Endothelial cell of umbilical vein (primary cell): ENCODE measurements around the gene TPCN1. TPM values are rescaled to one million over a fixed set of nuclear protein-coding genes. Genes with fewer than 3 reads are reported as not detected.

Experiments used
- BruUV-seq: library from RNA; stranded (reverse); fragments of 400-500 nt; replicated peaks from 2 replicates; lab custom pipeline; 2021; lab: Mats Ljungman, UMichigan
- CTCF ChIA-PET: fragments of 300-600, 350-600 bp; sonication (Branson Sonifier 250); formaldehyde crosslinking; loops from one replicate; lab custom pipeline; 2021; ENCODE audit warnings: antibody characterized with exemption, inconsistent platforms; lab: Charles Lee
- POLR2A ChIA-PET: fragments of 300-600, 350-600 bp; sonication (Branson Sonifier 250); formaldehyde crosslinking; loops from one replicate; lab custom pipeline; 2021; ENCODE audit warnings: antibody characterized with exemption, inconsistent platforms; lab: Charles Lee
- DNase-seq: peaks from one replicate; pipeline ENCODE4 v3.0.0-alpha.2; 2011; ENCODE audit warnings: low read depth, low spot score
- FAIRE-seq: peaks from 2 replicates; lab custom pipeline; 2011; peaks lifted over from hg19 to GRCh38; lab: Jason Lieb, UNC
- H2AFZ ChIP-seq: 2 replicates; pipeline ENCODE4 v1.6.0; 2012; ENCODE audit warnings: low read depth, low read length, control low read depth, inconsistent platforms
- H3K27ac ChIP-seq: 2 replicates; pipeline ENCODE4 v1.5.1; 2011; ENCODE audit warnings: low read depth, mild to moderate bottlenecking, control low read depth, low read length, moderate library complexity; ENCODE audit not compliant: insufficient read depth
- H3K27me3 ChIP-seq, 2 experiments: 2 replicates each; pipeline versions ENCODE4 v1.6.0 to v1.6.1; 2011; ENCODE audit warnings: low read length in 2 of 2, mixed read lengths in 1 of 2; ENCODE audit not compliant: control insufficient read depth in 2 of 2, insufficient read depth in 2 of 2
- H3K36me3 ChIP-seq, 2 experiments: 2 replicates in 1 of 2; 3 replicates in 1 of 2; pipeline ENCODE4 v1.5.1; 2011; ENCODE audit warnings: low read length in 2 of 2, mild to moderate bottlenecking in 1 of 2, moderate library complexity in 1 of 2; ENCODE audit not compliant: control insufficient read depth in 2 of 2, insufficient read depth in 2 of 2; ENCODE audit errors: extremely low read depth in 1 of 2
- H3K4me1 ChIP-seq: 3 replicates; pipeline ENCODE4 v1.5.1; 2011; ENCODE audit warnings: mild to moderate bottlenecking, low read length; ENCODE audit not compliant: control insufficient read depth, insufficient read depth; ENCODE audit errors: extremely low read depth
- H3K4me2 ChIP-seq: 2 replicates; pipeline ENCODE4 v1.6.1; 2011; ENCODE audit warnings: low read length, control low read depth, mixed read lengths; ENCODE audit not compliant: insufficient read depth
- H3K4me3 ChIP-seq, 3 experiments: fragments of 200-600 bp in 1 of 3; sonication (generic), shearing (Covaris generic) in 1 of 3; replicated peaks in 1 of 3; 2 replicates each; pipeline ENCODE4 v1.5.1; 2011 to 2016; ENCODE audit warnings: control low read depth in 3 of 3, low read length in 3 of 3, mild to moderate bottlenecking in 2 of 3, inconsistent platforms in 1 of 3, low read depth in 1 of 3, moderate library complexity in 1 of 3; ENCODE audit not compliant: insufficient read depth in 1 of 3
- H3K79me2 ChIP-seq: 2 replicates; pipeline ENCODE4 v1.6.0; 2012; ENCODE audit warnings: low read length, inconsistent platforms; ENCODE audit not compliant: control insufficient read depth, insufficient read depth
- H3K9ac ChIP-seq: replicated peaks from 2 replicates; pipeline ENCODE3; 2011; ENCODE audit warnings: low read length, control low read depth; ENCODE audit not compliant: insufficient read depth; ENCODE audit errors: extremely low read depth
- H3K9me1 ChIP-seq: replicated peaks from 3 replicates; pipeline ENCODE4 v1.6.0; 2011; ENCODE audit warnings: mild to moderate bottlenecking, low read length; ENCODE audit not compliant: control insufficient read depth, insufficient read depth; ENCODE audit errors: extremely low read depth
- H3K9me3 ChIP-seq: replicated peaks from 2 replicates; pipeline ENCODE4 v1.5.1; 2012; ENCODE audit warnings: low read length, inconsistent platforms; ENCODE audit not compliant: control insufficient read depth, insufficient read depth
- H4K20me1 ChIP-seq: replicated peaks from 2 replicates; pipeline ENCODE3; 2011; ENCODE audit warnings: mild to moderate bottlenecking, low read length; ENCODE audit not compliant: control insufficient read depth, insufficient read depth; ENCODE audit errors: extremely low read depth
- CTCF ChIP-seq, 2 donors: IDR thresholded peaks; 1 replicate in 1 of 2; 2 replicates in 1 of 2; pipeline ENCODE4 v1.5.1; 2011; ENCODE audit warnings: low read length in 2 of 2, mild to moderate bottlenecking in 2 of 2, moderate library complexity in 2 of 2, control low read depth in 1 of 2, inconsistent platforms in 1 of 2, low read depth in 1 of 2; ENCODE audit not compliant: insufficient read depth in 1 of 2; ENCODE audit errors: extremely low read depth in 1 of 2
- EZH2 ChIP-seq: IDR thresholded peaks from 2 replicates; pipeline ENCODE4 v1.6.1; 2012; ENCODE audit warnings: borderline replicate concordance, low read depth, mild to moderate bottlenecking, moderate library complexity, low read length, inconsistent platforms; ENCODE audit not compliant: severe bottlenecking
- FOS ChIP-seq: IDR thresholded peaks from 2 replicates; pipeline ENCODE4 v1.6.1; 2011; ENCODE audit warnings: mild to moderate bottlenecking, low read length, moderate library complexity, borderline replicate concordance; ENCODE audit not compliant: insufficient read depth
- GATA2 ChIP-seq: IDR thresholded peaks from 2 replicates; pipeline ENCODE4 v1.7.0; 2011; ENCODE audit warnings: low read depth, mild to moderate bottlenecking, moderate library complexity, mixed read lengths, low read length; ENCODE audit not compliant: insufficient read length, insufficient read depth
- MAX ChIP-seq: IDR thresholded peaks from 2 replicates; pipeline ENCODE4 v1.6.1; 2011; ENCODE audit not compliant: insufficient read depth, insufficient read length
- MYC ChIP-seq: IDR thresholded peaks from one replicate; pipeline ENCODE4 v1.6.1; 2011; ENCODE audit warnings: mild to moderate bottlenecking, low read depth, low read length
- POLR2A ChIP-seq: IDR thresholded peaks from 2 replicates; pipeline ENCODE4 v1.6.1; 2012; ENCODE audit warnings: low read depth, mild to moderate bottlenecking, control low read depth, low read length
- POLR2AphosphoS5 ChIP-seq: IDR thresholded peaks from 2 replicates; pipeline ENCODE4 v1.6.1; 2012; ENCODE audit warnings: low read depth, mild to moderate bottlenecking, control low read depth, low read length, moderate library complexity; ENCODE audit not compliant: insufficient read depth
- dilution Hi-C: fragments of 300-500 bp; cut with MboI; formaldehyde crosslinking; loops from one replicate; pipeline ENCODE4 v1.15.0; 2019; ENCODE audit warnings: low sequenced_read_pairs; ENCODE audit not compliant: extremely low pct_ligation_motif_present
- intact Hi-C: fragments of 100-400 bp; cut with micrococcal nuclease; formaldehyde crosslinking; loops from one replicate; pipeline ENCODE4 v1.10.0; 2022
- polyA plus RNA-seq, 4 experiments: library from polyadenylated mRNA; depleted of rRNA in 3 of 4; stranded (reverse) in 3 of 4; unstranded in 1 of 4; fragments of >200 nt; gene quantifications; 2 replicates each; pipeline versions ENCODE4 v1.2.1 to v1.2.3, GENCODE V29; 2011 to 2012; ENCODE audit warnings: missing spikeins in 1 of 4
- total RNA-seq: library from RNA; stranded (reverse); gene quantifications from 2 replicates; pipeline ENCODE4 v1.2.3, GENCODE V29; 2021

Gene TPCN1
- total and polyA plus RNA-seq, 2 donors (not counting 3 experiments of a cell fraction or from before 2014, with no cell fraction given) = 19.5 to 28.3 TPM

GRCh38 chr12:113347107-113347506 lies 125.8 kb downstream of the TPCN1 start:
- DNase-seq (no peak), FAIRE-seq (no peak)
- H2AFZ ChIP-seq = no peak overlapping the region
- H3K27ac ChIP-seq = no peak overlapping the region
- H3K36me3 ChIP-seq = no peaks in the 10 kb centered on the region
- no peaks in the 10 kb centered on the region for H3K9me3 ChIP-seq
- ChIA-PET POLR2A (no interaction called here), CTCF (interaction anchor here (2.6 kb wide), 1 partner anchor 78 kb away, joined by 7 read pairs; no protein-coding TSS in a partner anchor)
- no peaks in the 10 kb centered on the region for H3K4me1 ChIP-seq
- TF ChIP-seq MAX = no peak
- TF ChIP-seq FOS = no peak
- TF ChIP-seq POLR2A = no peak
- no peak for TF ChIP-seq GATA2
- TF ChIP-seq CTCF (IDR thresholded peaks at IDR 0.05; ENCODE audit: extremely low read depth in 1 of 2, insufficient read depth in 1 of 2, low read depth in 1 of 2, low read length in 2 of 2) = no peak
- no peak for TF ChIP-seq EZH2
- no peak for TF ChIP-seq MYC
- TF ChIP-seq POLR2AphosphoS5 = no peak
- H3K9ac ChIP-seq = no peak overlapping the region
- intact Hi-C loops (no loop called here), dilution Hi-C loops (no loop called here)
- H3K4me3 ChIP-seq = no peak overlapping the region
- BruUV-seq = no TSS peak
- no peak overlapping the region for H3K4me2 ChIP-seq
- no peaks in the 10 kb centered on the region for H3K9me1 ChIP-seq
- H3K27me3 ChIP-seq = no peaks in the 10 kb centered on the region
- no peaks in the 10 kb centered on the region for H4K20me1 ChIP-seq
- no peaks in the 10 kb centered on the region for H3K79me2 ChIP-seq
